Epithelial cell of prostate (primary cell): ENCODE data around the gene MIOS.
"Not testable (repeated sequence)": the region's sequence is repeated elsewhere in the genome, so short reads cannot be mapped to it uniquely, and the experiment has no call there.

Source experiments
- DNase-seq: peaks from one replicate; pipeline ENCODE4 v3.0.0-alpha.2; 2011; ENCODE audit warnings: low read depth, low spot score
- H3K27ac ChIP-seq: fragments of 450-650 bp; 2 replicates; pipeline ENCODE4 v1.5.1; 2017; ENCODE audit warnings: mild to moderate bottlenecking

MIOS gene

DNA sequence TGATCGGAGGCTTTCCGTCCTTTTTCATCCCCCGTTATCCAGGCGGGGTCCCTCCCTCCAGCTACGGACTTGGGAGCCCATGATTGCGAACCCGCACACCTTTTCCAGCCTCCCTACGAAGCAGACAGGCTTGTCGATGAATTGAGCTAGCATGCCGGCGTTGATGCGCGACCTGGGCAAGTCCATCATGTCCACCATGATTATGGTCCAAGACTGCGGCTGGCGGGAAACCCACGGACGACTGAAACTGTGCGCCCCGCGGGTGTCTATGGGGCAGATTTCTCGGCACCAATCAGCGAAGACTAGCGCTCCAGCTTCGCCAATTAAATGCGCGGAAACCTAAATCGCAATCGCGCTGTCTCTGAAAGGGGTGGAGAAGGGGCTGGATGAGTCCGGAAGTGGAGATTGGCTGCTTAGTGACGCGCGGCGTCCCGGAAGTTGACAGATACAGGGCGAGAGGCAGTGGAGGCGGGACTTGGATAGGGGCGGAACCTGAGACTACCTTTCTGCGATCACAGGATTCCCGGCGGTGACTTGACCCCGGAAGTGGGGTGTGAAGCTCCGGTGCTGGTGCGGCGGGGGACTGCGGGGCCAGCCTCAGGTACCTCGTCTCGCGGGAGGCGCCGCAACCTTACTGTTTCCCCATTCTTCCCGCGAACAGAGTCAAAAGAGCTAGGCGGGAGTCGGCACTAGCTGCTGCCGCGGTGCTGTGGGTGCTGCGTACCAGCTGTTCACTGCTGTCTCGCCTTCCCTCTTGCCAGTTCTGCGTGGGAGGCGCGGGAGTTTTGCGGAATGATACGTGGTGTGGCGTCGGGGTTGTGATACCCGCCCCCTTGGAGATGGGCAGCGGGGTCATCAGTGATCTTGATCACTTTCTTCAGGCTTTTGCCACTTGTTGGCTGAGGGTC is 73.8 kb downstream of the MIOS start, which contains the start of gene UMAD1:
TSS of gene UMAD1 (plus strand) at position 532 of the 908 bp plus-strand sequence. CDS start 32,620 bp downstream, outside the sequence.
- peak within 1 kb of the TSS; percentile 77 for H3K27ac ChIP-seq
- peak; percentile 97 for DNase-seq

DNA sequence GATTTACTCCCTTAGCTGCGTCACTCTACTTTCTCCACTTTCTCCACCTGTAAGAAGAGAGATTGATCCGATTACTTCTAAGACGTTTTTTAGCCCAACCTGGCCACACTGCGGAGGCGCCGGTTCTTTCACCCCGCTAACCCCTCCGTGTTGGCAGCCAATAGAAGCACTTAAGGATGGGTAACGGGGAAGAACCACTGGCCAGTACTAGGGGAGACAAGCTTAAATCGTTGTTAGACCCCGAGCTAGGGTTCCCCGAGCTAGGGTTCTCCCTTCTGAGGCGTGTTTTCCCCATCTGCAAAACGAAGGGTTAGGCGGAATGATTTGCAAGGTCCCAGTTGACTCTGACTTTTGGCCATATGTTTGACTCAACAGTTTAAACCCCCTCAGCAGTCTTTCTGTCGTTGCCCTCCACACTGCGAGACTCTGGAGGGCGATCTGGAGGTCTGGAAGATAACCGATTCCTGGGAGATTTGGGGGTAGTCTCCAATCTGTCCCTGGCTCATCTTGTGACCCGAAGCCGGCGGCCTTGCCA is 74.5 kb downstream of the MIOS start:
- DNase-seq = no peak
- H3K27ac ChIP-seq = peak overlapping the region; percentile 77

DNA sequence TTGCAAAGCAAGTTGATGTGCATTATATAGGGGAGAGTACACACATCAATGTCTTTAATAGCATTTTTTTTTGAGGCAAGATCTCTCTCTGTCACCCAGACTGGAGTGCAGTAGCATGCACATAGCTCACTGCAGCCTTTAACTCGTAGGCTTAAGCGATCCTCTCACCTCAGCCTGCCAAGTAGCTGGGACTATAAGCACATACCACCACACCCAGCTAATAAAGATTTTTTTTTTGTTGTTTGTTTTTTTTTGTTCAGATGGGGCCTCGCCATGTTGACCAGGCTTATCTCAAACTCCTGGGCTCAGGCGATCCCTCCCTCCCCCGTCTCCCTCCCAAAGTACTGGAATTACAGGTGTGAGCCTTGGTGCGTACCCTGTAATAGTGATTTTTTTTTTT is 75.4 kb downstream of the MIOS start:
- no peak overlapping the region for H3K27ac ChIP-seq
- no peak for DNase-seq

DNA sequence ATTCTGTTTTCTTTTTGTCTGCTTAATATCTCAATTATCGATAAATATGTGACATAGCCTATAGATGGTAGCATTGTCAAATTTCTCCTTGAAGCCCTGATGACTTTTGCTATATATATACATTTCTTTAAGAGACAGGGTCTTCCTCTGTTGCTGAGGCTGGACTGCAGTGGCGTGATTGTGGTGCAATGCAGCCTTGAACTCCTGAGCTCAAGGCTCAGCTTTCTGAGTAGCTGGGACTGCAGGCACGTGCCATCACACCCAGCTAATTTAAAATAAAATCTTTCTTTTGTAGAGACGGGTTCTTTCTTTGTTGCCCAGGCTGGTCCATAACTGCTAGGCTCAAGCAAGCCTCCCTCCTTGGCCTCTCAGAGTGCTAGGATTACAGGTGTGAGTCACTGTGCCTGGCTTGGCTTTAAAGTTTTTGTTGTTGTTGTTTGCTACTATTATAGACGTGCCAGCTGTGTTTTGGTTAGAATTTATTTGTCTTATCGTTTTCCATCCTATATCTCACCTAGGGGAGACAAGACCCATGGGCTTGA is 80.9 kb downstream of the MIOS start:
- no peak for DNase-seq
- no peak overlapping the region for H3K27ac ChIP-seq

DNA sequence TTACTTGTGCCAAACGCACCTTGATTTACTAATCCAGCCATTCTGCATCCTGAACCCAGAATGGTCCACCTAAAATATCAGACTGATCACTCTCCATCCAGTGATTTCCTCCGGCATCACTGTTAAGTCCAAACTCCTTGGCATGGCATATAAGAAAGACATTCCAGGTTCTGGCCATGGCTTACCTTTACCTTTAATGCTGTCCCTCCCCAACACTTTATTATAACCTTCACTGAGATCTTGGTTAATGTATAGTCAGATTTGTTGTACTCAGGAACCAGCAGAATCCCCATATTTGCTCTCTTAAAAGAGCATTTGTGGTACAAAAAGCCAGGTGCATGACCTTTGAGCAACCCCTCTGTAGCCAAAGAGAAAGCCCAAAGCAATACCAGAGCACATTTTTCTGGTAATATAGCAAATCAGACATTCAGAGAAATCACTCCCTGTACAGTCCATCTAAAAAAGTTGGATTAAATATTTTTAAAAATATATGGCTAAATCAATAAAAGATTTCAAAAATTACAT is 84.1 kb downstream of the MIOS start:
- DNase-seq = no peak
- no peak overlapping the region for H3K27ac ChIP-seq

DNA sequence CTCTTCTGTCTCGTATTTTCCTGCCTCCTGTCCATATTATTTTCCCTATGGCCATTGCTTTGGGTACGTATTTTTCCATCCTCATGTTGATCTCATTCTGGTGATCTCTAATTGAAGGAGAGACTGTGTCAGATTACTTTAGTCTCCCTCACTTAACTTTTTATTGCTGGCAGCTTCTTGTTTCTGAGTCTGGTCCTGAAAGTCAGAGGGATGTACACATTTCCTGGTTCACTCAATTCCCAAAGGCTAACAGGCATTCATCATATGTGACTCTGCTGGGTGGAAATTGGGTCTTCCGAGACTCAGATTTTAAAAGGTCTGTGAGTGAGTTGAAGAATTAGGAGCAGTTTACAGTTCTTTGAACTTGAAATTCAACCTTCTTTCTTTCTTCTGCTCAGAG is 84.8 kb downstream of the MIOS start:
- DNase-seq = no peak
- no peak overlapping the region for H3K27ac ChIP-seq

DNA sequence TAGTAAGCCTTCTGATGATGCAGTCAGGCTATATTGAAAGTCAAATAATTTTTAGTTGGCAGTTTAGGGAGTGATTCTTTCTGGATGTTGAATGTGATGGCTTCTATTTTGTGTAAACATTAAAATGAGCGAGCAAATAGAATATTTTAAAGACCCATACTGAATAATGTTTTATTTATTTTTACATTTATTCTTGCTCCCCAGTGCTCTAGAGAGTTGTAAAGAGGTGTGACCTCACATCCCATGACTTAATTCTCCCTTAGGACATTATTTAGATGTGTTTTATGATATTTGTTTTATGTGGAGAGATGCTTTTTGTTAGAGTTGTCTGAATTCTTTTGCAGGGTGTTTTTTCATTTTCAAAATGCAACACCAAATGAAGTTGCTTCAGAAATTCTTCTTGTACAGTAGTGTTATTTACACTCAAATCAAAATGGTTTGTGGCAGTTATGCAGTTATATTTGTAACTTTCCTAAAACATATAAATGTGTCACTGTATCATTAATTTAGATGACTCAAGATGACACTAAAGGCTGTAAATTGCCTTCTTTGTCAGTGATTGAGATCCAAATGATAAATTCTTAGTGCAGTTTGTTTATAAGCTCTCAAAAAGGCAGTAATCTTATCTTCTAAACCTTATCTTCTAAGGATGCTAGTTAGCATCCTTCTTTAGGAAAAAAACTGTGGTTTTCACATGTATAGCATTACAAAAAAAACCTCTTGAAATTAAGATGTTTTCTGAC is 86.3 kb downstream of the MIOS start:
- no peak overlapping the region for H3K27ac ChIP-seq
- DNase-seq = no peak

DNA sequence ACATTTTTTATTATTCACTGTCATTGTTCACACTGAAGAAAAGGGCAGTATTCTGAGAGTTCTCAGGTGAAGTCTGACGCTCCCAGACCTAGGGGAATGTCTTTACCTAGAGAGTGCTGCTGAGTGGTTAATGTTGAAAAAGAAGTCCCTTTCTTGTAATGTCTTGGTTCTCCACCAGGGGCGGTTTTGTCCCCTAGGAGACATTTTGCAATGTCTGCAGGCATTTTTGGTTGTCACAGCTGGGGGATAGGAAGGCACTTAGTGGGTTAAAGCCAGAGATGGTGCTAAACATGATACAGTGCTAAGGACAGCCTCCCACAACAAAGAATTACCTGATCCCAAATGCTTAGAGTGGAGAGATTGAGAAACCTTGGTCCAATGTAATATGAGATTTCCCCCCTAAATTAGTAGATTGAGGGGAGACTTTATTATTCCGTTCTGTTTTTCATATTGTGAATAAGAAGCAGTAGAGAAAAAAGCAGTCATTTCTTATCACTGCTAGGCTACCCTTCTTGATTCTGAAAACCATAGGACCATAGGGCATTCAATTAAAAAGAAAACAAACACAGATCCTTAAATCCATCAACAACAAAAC is 87.0 kb downstream of the MIOS start:
- no peak overlapping the region for H3K27ac ChIP-seq
- DNase-seq = no peak

DNA sequence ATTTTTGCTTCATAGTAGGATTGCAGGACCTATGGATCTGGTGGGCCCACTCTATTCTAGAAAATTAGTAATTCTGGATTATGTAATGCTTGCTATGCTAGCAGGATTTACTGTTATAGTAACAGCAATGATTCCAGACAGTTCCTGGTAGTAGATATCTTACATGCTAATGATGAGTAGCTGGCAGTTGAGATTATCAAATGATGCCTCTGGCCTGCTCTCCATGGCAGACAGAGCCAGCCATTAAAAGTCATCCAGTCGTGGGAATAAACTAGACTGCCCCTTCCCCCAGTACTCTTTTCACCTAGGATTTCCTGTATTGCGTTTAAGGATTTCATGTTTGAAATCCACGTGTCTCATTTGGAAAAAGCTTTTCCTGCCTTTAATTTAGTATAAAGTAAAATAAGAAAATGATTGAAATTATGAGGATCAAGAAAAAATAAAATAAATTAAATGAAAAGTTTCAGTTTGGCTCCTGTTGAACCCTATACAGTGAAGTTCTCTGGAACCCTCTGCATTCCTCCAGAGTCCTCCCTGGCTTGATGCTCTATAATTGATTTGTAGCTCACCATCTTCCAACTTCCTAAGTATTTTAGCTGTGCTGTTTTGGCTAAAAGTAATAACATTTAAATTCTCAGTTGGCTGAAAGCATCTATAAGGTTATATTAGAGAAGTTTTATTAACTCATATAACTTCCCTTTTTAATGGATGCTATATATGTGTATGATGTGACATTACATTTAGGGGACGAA is 88.5 kb downstream of the MIOS start:
- DNase-seq = no peak
- H3K27ac ChIP-seq = no peak overlapping the region

DNA sequence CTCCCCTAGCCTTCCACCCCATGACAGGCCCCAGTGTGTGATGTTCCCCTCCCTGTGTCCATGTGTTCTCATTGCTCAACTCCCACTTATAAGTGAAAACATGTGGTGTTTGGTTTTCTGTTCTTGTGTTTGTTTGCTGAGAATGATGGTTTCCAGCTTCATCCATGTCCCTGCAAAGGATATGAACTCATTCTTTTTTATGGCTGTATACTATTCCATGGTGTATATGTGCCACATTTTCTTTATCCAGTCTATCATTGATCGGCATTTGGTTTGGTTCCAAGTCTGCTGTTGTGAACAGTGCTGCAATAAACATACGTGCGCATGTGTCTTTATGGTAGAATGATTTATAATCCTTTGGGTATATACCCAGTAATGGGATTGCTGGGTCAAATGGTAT is 89.8 kb downstream of the MIOS start:
- not testable (repeated sequence) for DNase-seq, H3K27ac ChIP-seq
